Thyroid gland (tissue), 4 donors: ENCODE measurements around the gene ELMO1. TPM values are rescaled to one million over a fixed set of nuclear protein-coding genes. Genes with fewer than 3 reads are reported as not detected.

Source experiments
- DNase-seq, 2 donors: peaks; one replicate each; pipeline ENCODE4 v3.0.0-alpha.2; 2019
- H3K27ac ChIP-seq, 3 donors: fragments of 200-600 bp; sonication (generic); 1 replicate in 2 of 3; 2 replicates in 1 of 3; pipeline ENCODE4 v1.5.1; 2016 to 2019; ENCODE audit warnings: mild to moderate bottlenecking in 1 of 3, moderate library complexity in 1 of 3
- H3K27me3 ChIP-seq: fragments of 200-600 bp; sonication (generic); one replicate; pipeline ENCODE4 v1.5.1; 2019
- H3K36me3 ChIP-seq, 2 donors: fragments of 200-600 bp; sonication (generic); one replicate each; pipeline ENCODE4 v1.5.1; 2016 to 2019
- H3K4me1 ChIP-seq, 2 donors: fragments of 200-600 bp; sonication (generic); one replicate each; pipeline ENCODE4 v1.5.1; 2017 to 2019
- H3K4me3 ChIP-seq, 3 donors: fragments of 200-600 bp; sonication (generic); replicated peaks in 1 of 3; 1 replicate in 2 of 3; 2 replicates in 1 of 3; pipeline ENCODE4 v1.5.1; 2016; ENCODE audit warnings: mild to moderate bottlenecking in 1 of 3
- H3K9me3 ChIP-seq: fragments of 200-600 bp; sonication (generic); one replicate; pipeline ENCODE4 v1.5.1; 2017
- CTCF ChIP-seq, 6 experiments: fragments of 200-600 bp in 3 of 6; fragments of 450-650 bp in 3 of 6; sonication (generic) in 3 of 6; IDR thresholded peaks; one replicate each; pipeline ENCODE4 v1.5.1; 2016 to 2019; ENCODE audit warnings: antibody characterized with exemption in 6 of 6, mild to moderate bottlenecking in 2 of 6, inconsistent platforms in 1 of 6, moderate library complexity in 1 of 6
- POLR2A ChIP-seq, 2 donors: fragments of 450-650 bp; IDR thresholded peaks; one replicate each; pipeline ENCODE4 v1.6.1; 2017; ENCODE audit warnings: antibody characterized with exemption in 2 of 2, mild to moderate bottlenecking in 2 of 2, moderate library complexity in 1 of 2
- WGBS, 2 donors: methylation state at CpG; one replicate each; pipeline ENCODE4 v1.1.5; 2017; 5-methylcytosine and 5-hydroxymethylcytosine counted together
- intact Hi-C: fragments of 100-400 bp; cut with DNase I; formaldehyde crosslinking; loops from one replicate; pipeline ENCODE4 v1.15.1; 2023
- total RNA-seq, 4 donors: library from RNA; depleted of rRNA; stranded (reverse); fragments of >200 nt; gene quantifications; one replicate each; pipeline ENCODE4 v1.2.3, GENCODE V29; 2016

The ELMO1 gene
- total RNA-seq, 4 donors from 2014 or later: 168 to 423 (median 312) TPM

GRCh38 chr7:37262181-37262580, 186.5 kb downstream of the ELMO1 start:
- peak in 1 of 2 donors; percentile 41 for DNase-seq

GRCh38 chr7:37259319-37259821, 189.3 kb downstream of the ELMO1 start:
- DNase-seq: no peak
- intact Hi-C loops: no loop called here
- H3K27me3 ChIP-seq: no peaks in the 10 kb centered on the region
- no peak overlapping the region for H3K4me3 ChIP-seq
- peaks cover 13 to 27% of the 10 kb centered on the region in 2 donors for H3K4me1 ChIP-seq
- H3K27ac ChIP-seq: no peak overlapping the region
- WGBS, 2 donors: 76 to 84% methylated on average over 11 of the region's 11 CpGs
- no peaks in the 10 kb centered on the region for H3K9me3 ChIP-seq
- no peak for TF ChIP-seq CTCF (IDR thresholded peaks at IDR 0.05)
- TF ChIP-seq POLR2A (IDR thresholded peaks at IDR 0.05): no peak
- peaks cover 0 to 5% of the 10 kb centered on the region in 2 donors for H3K36me3 ChIP-seq

More at GRCh38 chr7:37262181-37262580, 186.5 kb downstream of the ELMO1 start:
- WGBS, 2 donors: 16 to 35% methylated on average over 1 of the region's 1 CpG
- no peak overlapping the region for H3K4me3 ChIP-seq
- H3K4me1 ChIP-seq: peaks cover 13 to 37% of the 10 kb centered on the region in 2 donors
- peak overlapping the region in 2 of 3 donors; percentile 34 to 36 for H3K27ac ChIP-seq
- intact Hi-C loops: no loop called here
- H3K9me3 ChIP-seq: no peaks in the 10 kb centered on the region
- no peak for TF ChIP-seq CTCF (IDR thresholded peaks at IDR 0.05)
- no peak for TF ChIP-seq POLR2A (IDR thresholded peaks at IDR 0.05)
- H3K36me3 ChIP-seq: peaks cover 0 to 5% of the 10 kb centered on the region in 2 donors
- no peaks in the 10 kb centered on the region for H3K27me3 ChIP-seq

- intact Hi-C loops: no loop called here
- TF ChIP-seq POLR2A (IDR thresholded peaks at IDR 0.05) (no peak), CTCF (IDR thresholded peaks at IDR 0.05) (no peak)
- Histone ChIP-seq H3K27ac (peak overlapping the region in 1 of 3 donors; percentile 9), H3K27me3 (no peaks in the 10 kb centered on the region), H3K4me3 (no peak overlapping the region), H3K9me3 (no peaks in the 10 kb centered on the region), H3K4me1 (peaks cover 3 to 17% of the 10 kb centered on the region in 2 donors), H3K36me3 (peaks cover 0 to 5% of the 10 kb centered on the region in 2 donors)
- DNase-seq: no peak
These were observed 192.0 kb downstream of the ELMO1 start for GRCh38 chr7:37256631-37257030.

- DNase-seq: no peak
- 78 to 89% methylated on average over 7 of the region's 7 CpGs for WGBS, 2 donors
- Histone ChIP-seq H3K4me3 (no peak overlapping the region), H3K27me3 (no peaks in the 10 kb centered on the region), H3K9me3 (no peaks in the 10 kb centered on the region), H3K27ac (no peak overlapping the region), H3K36me3 (peaks cover 0 to 5% of the 10 kb centered on the region in 2 donors), H3K4me1 (peaks cover 1 to 11% of the 10 kb centered on the region in 2 donors)
- intact Hi-C loops: no loop called here
- TF ChIP-seq CTCF (IDR thresholded peaks at IDR 0.05) (no peak), POLR2A (IDR thresholded peaks at IDR 0.05) (no peak)
These were observed 193.2 kb downstream of the ELMO1 start for GRCh38 chr7:37255327-37255944.

- no peak for DNase-seq
- H3K4me1 ChIP-seq: peaks cover 9 to 10% of the 10 kb centered on the region in 2 donors
- intact Hi-C loops: no loop called here
- H3K9me3 ChIP-seq: no peaks in the 10 kb centered on the region
- no peaks in the 10 kb centered on the region for H3K27me3 ChIP-seq
- H3K27ac ChIP-seq: peak overlapping the region in 1 of 3 donors; percentile 16
- no peak for TF ChIP-seq POLR2A (IDR thresholded peaks at IDR 0.05)
- TF ChIP-seq CTCF (IDR thresholded peaks at IDR 0.05): no peak
- no peaks in the 10 kb centered on the region for H3K36me3 ChIP-seq
- H3K4me3 ChIP-seq: no peak overlapping the region
These were observed 197.4 kb downstream of the ELMO1 start for GRCh38 chr7:37251222-37251621.
